ENCODE data around the gene METTL21C.

The METTL21C gene

DNA sequence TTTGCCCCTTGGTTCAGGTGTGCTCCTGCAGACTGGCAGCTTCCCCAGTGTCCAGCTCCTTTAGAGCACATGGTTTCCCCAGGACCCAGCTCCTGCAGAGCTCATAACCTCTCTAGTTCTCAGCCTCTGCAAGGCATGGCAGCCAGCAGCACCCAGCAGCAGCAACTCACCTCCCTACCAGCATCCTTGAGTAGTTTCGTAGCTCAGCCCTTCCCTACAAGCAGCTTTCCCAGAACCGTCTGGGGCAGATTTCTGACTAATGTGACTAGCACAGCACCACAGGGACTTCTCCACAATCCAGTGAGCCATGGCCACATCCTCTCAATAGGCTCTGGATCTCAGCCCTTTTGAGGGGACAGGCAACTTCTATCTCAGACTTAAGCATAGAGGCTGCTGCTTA lies 14.1 kb upstream of the METTL21C start:
- TF ChIP-seq EP300 (IDR thresholded peaks at IDR 0.05; ENCODE audit: borderline replicate concordance) (no peak), TAF1 (IDR thresholded peaks at IDR 0.05; ENCODE audit: low read depth) (no peak), RAD21 (IDR thresholded peaks at IDR 0.05; ENCODE audit: low read depth) (no peak), TEAD4 (IDR thresholded peaks at IDR 0.05) (no peak), EGR1 (IDR thresholded peaks at IDR 0.05) (no peak), YY1 (IDR thresholded peaks at IDR 0.05; ENCODE audit: low read depth) (no peak), CREB1 (IDR thresholded peaks at IDR 0.05; ENCODE audit: low read depth) (no peak), TCF12 (IDR thresholded peaks at IDR 0.05; ENCODE audit: low read depth) (no peak)
- TF ChIP-seq, protein P1, sequence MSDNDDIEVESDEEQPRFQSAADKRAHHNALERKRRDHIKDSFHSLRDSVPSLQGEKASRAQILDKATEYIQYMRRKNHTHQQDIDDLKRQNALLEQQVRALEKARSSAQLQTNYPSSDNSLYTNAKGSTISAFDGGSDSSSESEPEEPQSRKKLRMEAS (IDR thresholded peaks at IDR 0.05), result no peak

DNA sequence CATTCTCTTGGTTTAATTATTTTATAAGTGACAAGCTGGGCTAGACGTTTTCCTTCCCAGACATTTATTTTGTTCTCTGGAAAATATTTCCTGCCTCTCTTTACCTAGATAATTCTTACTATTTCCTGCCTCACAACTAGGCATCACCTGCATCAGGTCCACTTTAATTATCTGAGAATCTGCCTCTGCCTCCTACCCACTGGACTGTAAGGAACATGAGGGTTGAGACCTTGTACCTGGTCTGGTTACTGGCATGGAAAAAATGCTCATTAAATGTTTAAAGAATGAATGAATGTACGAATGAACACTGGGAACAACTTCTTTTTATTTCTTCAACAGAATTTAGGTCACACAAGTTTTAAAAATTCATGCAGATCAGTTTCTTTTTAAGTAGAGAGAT lies 13.4 kb upstream of the METTL21C start:
- TF ChIP-seq CEBPB (IDR thresholded peaks at IDR 0.05) (no peak), TEAD4 (IDR thresholded peaks at IDR 0.05) (no peak), TAF1 (IDR thresholded peaks at IDR 0.05; ENCODE audit: low read depth) (no peak), EGR1 (IDR thresholded peaks at IDR 0.05) (no peak), RAD21 (IDR thresholded peaks at IDR 0.05; ENCODE audit: low read depth) (no peak), YY1 (IDR thresholded peaks at IDR 0.05; ENCODE audit: low read depth) (no peak), TCF12 (IDR thresholded peaks at IDR 0.05; ENCODE audit: low read depth) (no peak), CREB1 (IDR thresholded peaks at IDR 0.05; ENCODE audit: low read depth) (no peak), EP300 (IDR thresholded peaks at IDR 0.05; ENCODE audit: borderline replicate concordance) (no peak), NFIC (IDR thresholded peaks at IDR 0.05) (no peak), ZBTB7A (IDR thresholded peaks at IDR 0.05; ENCODE audit: low read depth) (no peak), FOXM1 (IDR thresholded peaks at IDR 0.05; ENCODE audit: borderline replicate concordance, low read depth) (no peak)
- TF ChIP-seq, protein P1 (IDR thresholded peaks at IDR 0.05), result no peak
- TF ChIP-seq, protein P2, sequence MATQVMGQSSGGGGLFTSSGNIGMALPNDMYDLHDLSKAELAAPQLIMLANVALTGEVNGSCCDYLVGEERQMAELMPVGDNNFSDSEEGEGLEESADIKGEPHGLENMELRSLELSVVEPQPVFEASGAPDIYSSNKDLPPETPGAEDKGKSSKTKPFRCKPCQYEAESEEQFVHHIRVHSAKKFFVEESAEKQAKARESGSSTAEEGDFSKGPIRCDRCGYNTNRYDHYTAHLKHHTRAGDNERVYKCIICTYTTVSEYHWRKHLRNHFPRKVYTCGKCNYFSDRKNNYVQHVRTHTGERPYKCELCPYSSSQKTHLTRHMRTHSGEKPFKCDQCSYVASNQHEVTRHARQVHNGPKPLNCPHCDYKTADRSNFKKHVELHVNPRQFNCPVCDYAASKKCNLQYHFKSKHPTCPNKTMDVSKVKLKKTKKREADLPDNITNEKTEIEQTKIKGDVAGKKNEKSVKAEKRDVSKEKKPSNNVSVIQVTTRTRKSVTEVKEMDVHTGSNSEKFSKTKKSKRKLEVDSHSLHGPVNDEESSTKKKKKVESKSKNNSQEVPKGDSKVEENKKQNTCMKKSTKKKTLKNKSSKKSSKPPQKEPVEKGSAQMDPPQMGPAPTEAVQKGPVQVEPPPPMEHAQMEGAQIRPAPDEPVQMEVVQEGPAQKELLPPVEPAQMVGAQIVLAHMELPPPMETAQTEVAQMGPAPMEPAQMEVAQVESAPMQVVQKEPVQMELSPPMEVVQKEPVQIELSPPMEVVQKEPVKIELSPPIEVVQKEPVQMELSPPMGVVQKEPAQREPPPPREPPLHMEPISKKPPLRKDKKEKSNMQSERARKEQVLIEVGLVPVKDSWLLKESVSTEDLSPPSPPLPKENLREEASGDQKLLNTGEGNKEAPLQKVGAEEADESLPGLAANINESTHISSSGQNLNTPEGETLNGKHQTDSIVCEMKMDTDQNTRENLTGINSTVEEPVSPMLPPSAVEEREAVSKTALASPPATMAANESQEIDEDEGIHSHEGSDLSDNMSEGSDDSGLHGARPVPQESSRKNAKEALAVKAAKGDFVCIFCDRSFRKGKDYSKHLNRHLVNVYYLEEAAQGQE (IDR thresholded peaks at IDR 0.05; ENCODE audit: low read depth), result no peak
- TF ChIP-seq, protein P3, sequence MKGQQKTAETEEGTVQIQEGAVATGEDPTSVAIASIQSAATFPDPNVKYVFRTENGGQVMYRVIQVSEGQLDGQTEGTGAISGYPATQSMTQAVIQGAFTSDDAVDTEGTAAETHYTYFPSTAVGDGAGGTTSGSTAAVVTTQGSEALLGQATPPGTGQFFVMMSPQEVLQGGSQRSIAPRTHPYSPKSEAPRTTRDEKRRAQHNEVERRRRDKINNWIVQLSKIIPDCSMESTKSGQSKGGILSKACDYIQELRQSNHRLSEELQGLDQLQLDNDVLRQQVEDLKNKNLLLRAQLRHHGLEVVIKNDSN (IDR thresholded peaks at IDR 0.05), result no peak

DNA sequence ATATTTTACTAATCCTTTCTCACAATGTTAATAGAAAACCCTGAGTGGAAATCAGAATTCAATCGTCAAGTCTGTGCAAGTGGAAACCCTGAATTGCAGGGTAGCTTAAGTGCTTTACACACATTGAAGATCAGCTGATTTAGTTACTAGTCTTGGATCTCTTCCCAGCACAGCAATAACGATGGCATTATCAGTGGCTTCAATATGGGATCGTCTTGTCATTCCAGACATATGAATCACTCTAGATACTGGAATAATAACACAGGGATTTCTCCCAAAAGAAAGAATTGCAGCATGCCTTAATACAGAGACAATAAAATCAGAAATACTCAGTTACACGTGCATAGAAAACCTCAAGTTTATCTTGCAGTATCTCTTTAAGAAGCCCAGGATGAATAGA lies 12.6 kb upstream of the METTL21C start:
- no peak for TF ChIP-seq TAF1 (IDR thresholded peaks at IDR 0.05; ENCODE audit: low read depth)
- TF ChIP-seq EP300 (IDR thresholded peaks at IDR 0.05; ENCODE audit: borderline replicate concordance), result no peak
- TF ChIP-seq EGR1 (IDR thresholded peaks at IDR 0.05), result no peak
- TF ChIP-seq, protein P3 (IDR thresholded peaks at IDR 0.05), result no peak
- no peak for TF ChIP-seq NFIC (IDR thresholded peaks at IDR 0.05)
- TF ChIP-seq, protein P2 (IDR thresholded peaks at IDR 0.05; ENCODE audit: low read depth), result no peak
- TF ChIP-seq ZBTB7A (IDR thresholded peaks at IDR 0.05; ENCODE audit: low read depth), result no peak
- TF ChIP-seq RAD21 (IDR thresholded peaks at IDR 0.05; ENCODE audit: low read depth), result no peak
- TF ChIP-seq YY1 (IDR thresholded peaks at IDR 0.05; ENCODE audit: low read depth), result no peak
- no peak for TF ChIP-seq CREB1 (IDR thresholded peaks at IDR 0.05; ENCODE audit: low read depth)
- no peak for TF ChIP-seq CEBPB (IDR thresholded peaks at IDR 0.05)
- TF ChIP-seq TEAD4 (IDR thresholded peaks at IDR 0.05), result no peak
- no peak for TF ChIP-seq FOXM1 (IDR thresholded peaks at IDR 0.05; ENCODE audit: borderline replicate concordance, low read depth)
- no peak for TF ChIP-seq TCF12 (IDR thresholded peaks at IDR 0.05; ENCODE audit: low read depth)

DNA sequence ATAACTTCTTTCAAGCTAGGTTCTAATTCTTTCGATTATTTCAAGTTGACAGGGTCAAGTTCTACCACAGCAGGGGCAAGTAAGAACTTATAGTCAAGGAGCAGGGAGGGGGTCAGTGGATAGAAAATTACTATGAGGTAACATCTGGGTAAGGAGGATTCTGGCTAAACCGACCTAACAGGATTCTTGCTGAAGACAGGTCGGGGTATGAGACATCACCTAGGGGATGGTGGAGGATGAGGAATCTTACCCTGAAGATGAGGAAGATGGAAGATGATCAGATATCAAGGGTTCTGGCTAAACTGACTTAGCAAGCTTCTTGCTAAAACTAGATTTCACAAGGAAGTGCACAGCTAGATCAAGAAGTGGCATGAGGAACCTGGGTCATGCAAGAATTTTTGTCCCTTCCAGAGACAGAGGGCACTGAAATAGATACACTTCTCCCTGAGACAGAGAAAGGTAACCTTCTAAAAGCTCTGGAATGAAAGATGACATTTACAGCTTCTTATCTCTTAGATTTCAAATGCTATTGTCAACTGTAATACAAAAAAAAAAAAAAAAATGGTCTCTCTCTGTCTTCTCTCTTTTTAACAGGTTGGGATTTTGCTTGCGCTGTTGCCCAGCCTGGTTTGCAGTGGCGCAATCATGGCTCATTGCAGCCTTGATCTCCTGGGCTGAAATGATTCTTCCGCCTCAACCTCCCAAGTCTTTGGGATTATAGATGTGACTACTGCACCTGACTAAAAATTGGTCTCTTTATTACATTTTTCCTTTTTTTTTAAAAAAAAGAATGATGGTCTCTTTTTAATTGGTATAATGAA lies 9.6 kb upstream of the METTL21C start:
- TF ChIP-seq TCF12 (IDR thresholded peaks at IDR 0.05; ENCODE audit: low read depth), result no peak

DNA sequence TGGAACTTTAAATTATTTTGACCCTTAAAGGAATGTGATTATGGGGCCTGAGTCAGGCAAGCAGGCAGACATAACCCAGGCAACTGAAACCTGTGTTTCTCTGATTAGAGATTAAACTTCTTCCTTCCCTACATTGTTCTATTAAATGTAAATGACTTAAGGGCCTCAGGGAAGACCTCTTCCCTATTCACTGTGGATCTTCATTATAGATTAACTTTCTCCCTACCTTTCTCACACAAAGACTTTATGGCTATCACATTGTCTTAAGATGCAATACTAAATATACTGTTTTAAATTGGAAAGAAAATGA lies 8.8 kb upstream of the METTL21C start:
- no peak for TF ChIP-seq TCF12 (IDR thresholded peaks at IDR 0.05; ENCODE audit: low read depth)
- no peak for TF ChIP-seq FOXM1 (IDR thresholded peaks at IDR 0.05; ENCODE audit: borderline replicate concordance, low read depth)
- TF ChIP-seq, protein P3 (IDR thresholded peaks at IDR 0.05), result no peak
- TF ChIP-seq CREB1 (IDR thresholded peaks at IDR 0.05; ENCODE audit: low read depth), result no peak
- TF ChIP-seq, protein P2 (IDR thresholded peaks at IDR 0.05; ENCODE audit: low read depth), result no peak
- no peak for TF ChIP-seq EP300 (IDR thresholded peaks at IDR 0.05; ENCODE audit: borderline replicate concordance)
- TF ChIP-seq TAF1 (IDR thresholded peaks at IDR 0.05; ENCODE audit: low read depth), result no peak
- TF ChIP-seq CEBPB (IDR thresholded peaks at IDR 0.05), result no peak
- no peak for TF ChIP-seq RAD21 (IDR thresholded peaks at IDR 0.05; ENCODE audit: low read depth)
- TF ChIP-seq TEAD4 (IDR thresholded peaks at IDR 0.05), result no peak
- no peak for TF ChIP-seq YY1 (IDR thresholded peaks at IDR 0.05; ENCODE audit: low read depth)
- TF ChIP-seq, protein P1 (IDR thresholded peaks at IDR 0.05), result no peak
- no peak for TF ChIP-seq ZBTB7A (IDR thresholded peaks at IDR 0.05; ENCODE audit: low read depth)
- TF ChIP-seq EGR1 (IDR thresholded peaks at IDR 0.05), result no peak
- TF ChIP-seq NFIC (IDR thresholded peaks at IDR 0.05), result no peak
